MG63 (cell line): ENCODE results near the gene CXorf65. TPM values are rescaled to one million over a fixed set of nuclear protein-coding genes. Genes with fewer than 3 reads are reported as not detected.

Experiments
- DNase-seq: peaks from one replicate; pipeline ENCODE4 v3.0.0-alpha.2; 2020
- H3K27me3 ChIP-seq: fragments of 250-450 bp; sonication (Bioruptor Pico); 2 replicates; pipeline ENCODE4 v1.5.1; 2020; ENCODE audit warnings: mild to moderate bottlenecking, moderate library complexity
- H3K36me3 ChIP-seq: fragments of 250-450 bp; sonication (Bioruptor Pico); 2 replicates; pipeline ENCODE4 v1.5.1; 2020; ENCODE audit warnings: mild to moderate bottlenecking, moderate library complexity
- H3K4me3 ChIP-seq: fragments of 250-450 bp; sonication (Bioruptor Pico); 2 replicates; pipeline ENCODE4 v1.5.1; 2020; ENCODE audit warnings: mild to moderate bottlenecking, moderate library complexity
- H3K9me3 ChIP-seq: fragments of 250-450 bp; sonication (Bioruptor Pico); 2 replicates; pipeline ENCODE4 v1.5.1; 2020; ENCODE audit warnings: mild to moderate bottlenecking, moderate library complexity
- total RNA-seq: library from RNA; depleted of rRNA; stranded (reverse); fragments of >200 nt; shearing (Covaris generic); gene quantifications from 2 replicates; pipeline ENCODE4 v1.2.3, GENCODE V29; 2014; ENCODE audit warnings: low replicate concordance

CXorf65 gene
- total RNA-seq, 1 experiment from 2014 or later: not detected

DNA sequence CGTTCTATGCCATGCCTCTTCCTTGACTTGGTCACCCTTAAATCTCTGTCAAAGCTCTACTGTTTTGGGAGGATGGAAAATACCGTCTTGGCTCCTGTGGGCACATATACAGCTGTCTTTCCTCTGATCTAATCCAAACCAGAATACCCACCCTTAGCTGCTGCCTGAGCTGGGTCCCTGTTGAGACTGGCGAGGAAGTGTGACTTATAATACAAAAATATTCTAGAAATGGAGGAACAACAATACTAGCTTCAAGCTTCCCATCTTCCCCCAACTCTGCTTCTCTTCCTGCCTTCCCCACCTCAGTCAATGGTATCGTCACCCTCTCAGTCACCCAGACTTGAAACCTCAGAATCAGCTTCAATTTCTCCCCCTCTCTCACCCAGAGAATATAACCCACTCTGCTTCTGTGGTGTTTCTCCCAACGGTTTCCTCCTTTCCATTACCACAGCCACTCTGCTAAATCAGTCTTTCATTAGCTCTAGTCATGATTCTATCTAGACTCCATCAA lies 5.4 kb upstream of the CXorf65 start:
- H3K27me3 ChIP-seq: no peaks in the 10 kb centered on the region
- no peak overlapping the region for H3K4me3 ChIP-seq
- no peaks in the 10 kb centered on the region for H3K36me3 ChIP-seq
- no peak for DNase-seq
- no peaks in the 10 kb centered on the region for H3K9me3 ChIP-seq

DNA sequence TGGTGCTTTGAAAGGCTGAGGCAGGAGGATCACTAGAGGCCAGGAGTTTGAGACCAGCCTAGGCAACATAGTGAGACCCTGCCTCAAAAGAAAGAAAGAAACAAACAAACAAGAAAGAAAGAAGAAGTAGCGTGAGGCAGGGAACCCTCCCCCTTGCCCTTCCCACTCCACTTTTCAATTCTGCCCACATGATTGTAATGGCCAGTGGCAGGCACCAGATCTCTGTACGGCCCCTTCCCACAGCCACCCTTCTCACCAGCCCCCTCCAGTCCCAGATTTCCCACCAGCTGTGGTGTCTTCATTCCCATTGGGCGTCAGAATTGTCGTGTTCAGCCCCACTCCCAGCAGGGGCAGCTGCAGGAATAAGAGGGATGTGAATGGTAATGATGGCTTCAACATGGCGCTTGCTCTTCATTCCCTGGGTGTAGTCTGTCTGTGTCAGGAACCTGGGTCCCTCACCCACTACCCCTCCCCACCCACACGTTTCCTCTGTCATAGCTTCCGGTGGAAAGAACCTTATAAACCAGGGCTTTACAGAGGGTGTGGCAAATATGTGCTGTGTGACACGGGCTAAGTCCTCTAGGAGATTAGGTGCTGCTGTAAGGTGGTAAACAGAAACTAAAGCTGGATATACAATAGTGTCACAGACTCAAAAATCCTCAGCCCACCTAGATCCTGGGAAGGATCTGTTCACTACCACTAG lies 4.8 kb upstream of the CXorf65 start, which contains the start of gene IL2RG:
TSS of gene IL2RG (minus strand) at position 437 of the 703 bp plus-strand sequence. CDS start at position 399, 38 bp downstream.
- Histone ChIP-seq H3K9me3 (no peaks in the 10 kb centered on the region), H3K4me3 (no peak within 1 kb of the TSS), H3K36me3 (no peaks in the 10 kb centered on the region), H3K27me3 (no peaks in the 10 kb centered on the region)
- DNase-seq: no peak

DNA sequence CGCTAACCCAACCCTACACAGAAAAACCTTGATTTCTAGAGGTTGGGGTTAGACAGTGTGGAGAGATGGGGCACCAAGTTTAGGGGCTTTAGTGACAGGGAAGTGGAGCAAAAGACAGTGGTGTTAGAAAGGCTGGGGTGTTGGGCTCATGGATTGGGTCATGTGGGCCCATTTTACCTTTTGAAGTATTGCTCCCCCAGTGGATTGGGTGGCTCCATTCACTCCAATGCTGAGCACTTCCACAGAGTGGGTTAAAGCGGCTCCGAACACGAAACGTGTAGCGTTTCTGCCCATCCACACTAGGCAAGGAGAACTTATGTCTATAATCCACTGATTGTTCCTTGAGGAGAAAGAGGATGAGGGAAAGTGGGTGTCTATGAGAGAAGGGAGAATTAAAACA lies 2.5 kb upstream of the CXorf65 start:
- no peak for DNase-seq
- H3K9me3 ChIP-seq: no peaks in the 10 kb centered on the region
- H3K4me3 ChIP-seq: no peak overlapping the region
- H3K36me3 ChIP-seq: no peaks in the 10 kb centered on the region
- H3K27me3 ChIP-seq: no peaks in the 10 kb centered on the region

DNA sequence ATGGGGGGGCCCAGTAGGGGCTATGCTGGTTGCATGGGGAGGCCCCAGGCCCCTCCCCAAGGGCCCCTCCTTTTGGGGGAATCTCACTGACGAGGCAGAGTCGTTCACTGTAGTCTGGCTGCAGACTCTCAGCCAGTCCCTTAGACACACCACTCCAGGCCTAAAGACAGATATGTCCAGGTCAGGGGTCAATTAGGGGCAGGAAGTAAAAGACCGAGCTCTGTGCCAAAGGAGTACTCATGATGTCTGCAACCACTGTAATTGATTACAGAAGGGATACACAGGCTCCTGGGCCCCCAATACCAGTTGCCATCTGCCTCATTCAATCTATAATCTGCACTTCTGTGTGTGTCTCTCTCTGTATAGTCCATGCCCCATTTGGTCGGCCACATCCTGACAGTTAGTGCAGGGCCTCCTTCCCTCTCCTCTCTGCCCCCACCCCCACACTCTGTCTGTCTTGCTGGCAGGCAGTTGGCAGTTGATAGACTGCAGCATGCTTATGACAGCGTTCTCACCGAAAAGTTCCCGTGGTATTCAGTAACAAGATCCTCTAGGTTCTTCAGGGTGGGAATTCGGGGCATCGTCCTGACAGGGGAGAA lies 1.3 kb upstream of the CXorf65 start:
- H3K4me3 ChIP-seq: no peak overlapping the region
- H3K36me3 ChIP-seq: no peaks in the 10 kb centered on the region

DNA sequence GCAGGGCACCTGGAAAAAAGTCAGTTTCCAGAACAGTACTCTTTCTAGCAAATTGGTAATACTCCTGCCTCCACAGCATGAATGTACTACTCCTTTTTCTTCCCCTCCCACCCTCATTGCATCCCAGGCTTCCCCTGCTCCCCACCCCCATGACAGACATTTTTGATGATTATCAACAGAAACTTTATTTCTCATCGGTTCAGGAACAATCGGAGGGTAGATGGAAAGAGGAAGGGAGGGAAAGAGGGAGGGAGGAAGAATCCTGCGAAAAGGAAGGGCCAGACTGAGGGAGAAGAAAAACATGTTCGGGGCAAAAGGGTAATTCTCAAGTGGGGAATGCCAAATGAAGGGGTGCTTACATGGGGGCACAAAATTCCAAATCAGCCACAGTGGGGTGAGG lies 705 bp upstream of the CXorf65 start:
- no peak for DNase-seq
- Histone ChIP-seq H3K4me3 (no peak overlapping the region), H3K27me3 (no peaks in the 10 kb centered on the region), H3K9me3 (no peaks in the 10 kb centered on the region), H3K36me3 (no peaks in the 10 kb centered on the region)

More for the DNA sequence above, 1.3 kb upstream of the CXorf65 start:
- Histone ChIP-seq H3K9me3 (no peaks in the 10 kb centered on the region), H3K27me3 (no peaks in the 10 kb centered on the region)
- DNase-seq: no peak

DNA sequence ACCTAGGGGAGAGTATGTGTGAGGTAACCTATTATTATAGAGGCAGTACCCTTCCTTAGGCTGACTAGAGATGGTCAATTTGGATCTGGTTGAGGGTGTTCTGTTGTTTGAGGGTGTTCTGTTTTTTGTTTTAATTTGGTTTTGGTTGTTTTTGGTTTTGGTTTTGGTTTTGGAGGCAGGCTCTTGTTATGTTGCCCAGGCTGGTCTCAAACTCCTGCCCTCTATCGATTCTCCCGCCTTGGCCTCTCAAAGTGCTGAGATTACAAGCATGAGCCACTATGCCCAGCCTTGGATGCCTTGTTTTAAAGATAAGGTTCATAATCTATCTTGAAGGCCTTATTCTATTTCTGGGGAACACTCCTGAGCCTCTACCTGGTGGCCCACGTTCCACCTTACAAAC lies 912 bp downstream of the CXorf65 start:
- no peak for DNase-seq
- no peaks in the 10 kb centered on the region for H3K36me3 ChIP-seq
- H3K9me3 ChIP-seq: no peaks in the 10 kb centered on the region
- H3K4me3 ChIP-seq: no peak overlapping the region
- H3K27me3 ChIP-seq: no peaks in the 10 kb centered on the region

DNA sequence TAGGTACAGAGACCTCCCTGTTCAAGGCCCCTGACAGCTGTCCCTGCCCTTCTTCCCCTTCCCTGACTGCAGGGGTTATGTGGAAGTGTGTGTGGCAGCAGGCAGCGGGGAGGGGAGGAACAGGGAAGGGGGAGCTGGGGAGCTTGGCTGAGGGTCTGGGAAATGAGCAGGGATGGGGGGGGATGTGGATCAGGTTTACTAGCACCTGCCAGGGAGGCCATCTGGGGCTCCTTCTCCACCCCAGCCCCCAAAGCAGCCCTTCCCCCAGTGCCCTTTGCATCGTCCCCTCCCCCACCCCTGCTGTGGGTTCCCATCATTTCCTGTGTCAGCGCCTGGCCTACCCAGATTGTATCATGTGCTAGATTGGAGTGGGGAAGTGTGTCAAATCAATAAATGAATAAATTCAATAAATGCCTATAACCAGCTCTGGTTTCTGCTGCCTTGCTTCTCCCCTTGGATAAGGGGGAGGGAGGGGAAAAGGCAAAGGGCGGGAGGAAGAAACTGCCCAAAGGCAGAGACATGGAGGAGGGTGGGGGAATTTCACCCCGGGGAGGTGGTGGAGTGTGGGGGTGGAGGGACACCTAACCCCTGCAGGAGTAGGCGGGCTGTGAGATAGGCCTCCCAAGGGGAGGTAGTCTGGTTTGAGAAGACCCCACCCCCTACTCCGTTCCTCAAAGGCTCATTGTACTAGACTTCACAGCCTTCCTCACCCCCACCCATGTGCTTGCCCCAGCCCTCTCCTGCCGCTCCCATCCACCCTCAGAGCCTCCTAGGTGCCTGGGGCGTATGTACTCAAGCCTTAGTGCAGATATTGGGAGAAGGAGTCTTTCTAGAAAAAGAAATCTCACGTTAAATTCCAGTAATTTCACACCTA lies 3.2 kb downstream of the CXorf65 start:
- no peaks in the 10 kb centered on the region for H3K27me3 ChIP-seq
- DNase-seq: no peak
- H3K9me3 ChIP-seq: no peaks in the 10 kb centered on the region
- H3K4me3 ChIP-seq: no peak overlapping the region
- H3K36me3 ChIP-seq: no peaks in the 10 kb centered on the region

DNA sequence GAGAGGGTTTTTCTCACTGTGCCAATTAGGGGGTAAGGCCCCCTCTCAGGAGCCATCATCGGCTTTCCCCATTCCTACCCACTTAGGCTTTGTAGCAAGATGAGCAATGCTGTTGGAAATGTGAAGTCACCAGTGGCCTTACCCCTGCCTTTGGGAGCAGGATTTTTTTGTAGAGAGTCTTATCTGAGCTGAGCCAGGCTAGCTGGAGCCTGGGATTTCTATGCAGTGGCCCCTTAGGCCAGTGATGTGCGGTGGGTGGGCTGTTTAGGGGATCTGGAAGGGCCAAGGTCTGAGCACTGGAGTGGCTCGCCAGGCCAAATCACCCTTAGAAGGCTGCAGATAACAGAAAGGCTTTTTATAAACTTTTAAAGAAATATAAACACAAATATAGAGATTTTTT lies 4.2 kb downstream of the CXorf65 start:
- no peaks in the 10 kb centered on the region for H3K9me3 ChIP-seq
- H3K36me3 ChIP-seq: no peaks in the 10 kb centered on the region
- DNase-seq: no peak
- H3K4me3 ChIP-seq: no peak overlapping the region
- no peaks in the 10 kb centered on the region for H3K27me3 ChIP-seq

DNA sequence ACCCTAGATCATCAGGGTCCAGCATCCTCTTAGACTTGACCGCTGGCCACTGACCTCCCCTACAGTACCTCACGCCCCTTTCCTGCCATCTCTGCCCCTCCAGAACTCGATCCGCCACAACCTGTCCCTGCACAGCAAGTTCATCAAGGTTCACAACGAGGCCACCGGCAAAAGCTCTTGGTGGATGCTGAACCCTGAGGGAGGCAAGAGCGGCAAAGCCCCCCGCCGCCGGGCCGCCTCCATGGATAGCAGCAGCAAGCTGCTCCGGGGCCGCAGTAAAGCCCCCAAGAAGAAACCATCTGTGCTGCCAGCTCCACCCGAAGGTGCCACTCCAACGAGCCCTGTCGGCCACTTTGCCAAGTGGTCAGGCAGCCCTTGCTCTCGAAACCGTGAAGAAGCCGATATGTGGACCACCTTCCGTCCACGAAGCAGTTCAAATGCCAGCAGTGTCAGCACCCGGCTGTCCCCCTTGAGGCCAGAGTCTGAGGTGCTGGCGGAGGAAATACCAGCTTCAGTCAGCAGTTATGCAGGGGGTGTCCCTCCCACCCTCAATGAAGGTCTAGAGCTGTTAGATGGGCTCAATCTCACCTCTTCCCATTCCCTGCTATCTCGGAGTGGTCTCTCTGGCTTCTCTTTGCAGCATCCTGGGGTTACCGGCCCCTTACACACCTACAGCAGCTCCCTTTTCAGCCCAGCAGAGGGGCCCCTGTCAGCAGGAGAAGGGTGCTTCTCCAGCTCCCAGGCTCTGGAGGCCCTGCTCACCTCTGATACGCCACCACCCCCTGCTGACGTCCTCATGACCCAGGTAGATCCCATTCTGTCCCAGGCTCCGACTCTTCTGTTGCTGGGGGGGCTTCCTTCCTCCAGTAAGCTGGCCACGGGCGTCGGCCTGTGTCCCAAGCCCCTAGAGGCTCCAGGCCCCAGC lies 5.7 kb downstream of the CXorf65 start:
- no peaks in the 10 kb centered on the region for H3K27me3 ChIP-seq
- no peaks in the 10 kb centered on the region for H3K36me3 ChIP-seq
- no peak for DNase-seq
- no peaks in the 10 kb centered on the region for H3K9me3 ChIP-seq
- no peak overlapping the region for H3K4me3 ChIP-seq

DNA sequence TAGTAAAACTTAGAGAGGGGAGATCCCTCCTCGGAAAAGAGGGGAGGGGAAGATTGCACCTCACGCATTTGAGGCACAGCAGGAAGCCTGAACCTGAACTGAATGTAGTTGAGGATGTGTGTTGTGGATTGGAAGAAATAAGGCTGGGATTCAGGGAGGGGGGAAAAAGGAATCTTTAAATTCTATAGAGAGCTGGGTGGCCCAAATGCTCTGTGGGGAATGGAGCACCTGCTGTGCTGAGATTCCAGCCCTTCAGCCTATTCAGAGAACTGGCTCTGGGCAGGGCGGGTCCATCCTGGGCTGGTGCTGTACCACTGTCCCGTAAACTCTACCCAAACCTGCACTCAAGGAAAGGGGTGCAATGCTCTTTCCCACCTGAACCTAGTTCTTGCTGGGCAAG lies 6.8 kb downstream of the CXorf65 start:
- Histone ChIP-seq H3K4me3 (no peak overlapping the region), H3K27me3 (no peaks in the 10 kb centered on the region), H3K9me3 (no peaks in the 10 kb centered on the region), H3K36me3 (no peaks in the 10 kb centered on the region)
- DNase-seq: no peak

DNA sequence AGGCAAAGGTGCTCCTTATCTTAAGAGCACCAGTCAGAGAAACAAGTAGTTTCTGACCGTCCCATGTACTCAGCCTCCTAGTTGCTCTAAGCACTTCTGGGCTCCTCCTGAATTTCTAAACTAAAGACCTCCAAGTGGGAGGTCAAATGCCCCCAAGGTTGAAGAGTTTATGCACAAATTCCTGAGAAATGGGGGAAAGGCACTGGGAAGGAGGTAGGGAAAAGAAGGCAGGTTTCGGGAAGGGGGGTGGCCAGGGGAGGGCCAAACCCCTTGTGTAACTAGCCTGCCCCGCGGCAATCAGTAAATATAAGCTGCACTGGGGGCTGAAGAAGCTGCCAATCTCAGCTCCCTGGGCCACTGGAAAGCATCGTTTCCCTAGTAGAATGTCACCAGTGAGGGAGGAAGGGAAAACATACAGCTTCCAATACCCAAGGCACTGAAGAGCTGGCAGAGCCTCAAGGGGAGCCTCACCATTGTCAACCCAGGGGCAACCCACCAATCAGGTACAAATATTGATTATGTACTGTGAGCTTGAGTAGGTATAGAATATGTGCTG lies 7.5 kb downstream of the CXorf65 start:
- no peaks in the 10 kb centered on the region for H3K9me3 ChIP-seq
- H3K36me3 ChIP-seq: no peaks in the 10 kb centered on the region
- no peaks in the 10 kb centered on the region for H3K27me3 ChIP-seq
- H3K4me3 ChIP-seq: no peak overlapping the region
- no peak for DNase-seq

DNA sequence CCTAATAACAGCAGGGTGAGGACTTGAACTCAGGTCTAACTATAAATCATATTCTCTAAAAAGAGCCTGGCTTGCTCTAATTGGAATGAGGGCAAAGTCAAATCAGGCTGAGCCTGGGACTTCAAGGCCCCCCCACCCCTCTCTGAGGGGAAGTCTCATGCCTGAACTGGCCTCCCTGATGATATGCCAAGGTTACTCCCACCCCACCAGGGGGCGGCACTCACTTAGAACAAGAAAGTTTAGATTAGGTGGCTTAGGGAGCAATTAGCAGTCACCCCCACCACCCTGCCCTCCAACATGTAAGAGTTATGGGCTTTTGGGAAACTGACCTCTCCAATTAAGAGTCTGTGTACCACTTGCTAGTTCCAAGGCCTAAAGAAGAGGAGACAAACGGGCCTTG lies 8.2 kb downstream of the CXorf65 start:
- peak; percentile 20 for DNase-seq
- H3K9me3 ChIP-seq: no peaks in the 10 kb centered on the region
- H3K36me3 ChIP-seq: no peaks in the 10 kb centered on the region
- no peak overlapping the region for H3K4me3 ChIP-seq
- no peaks in the 10 kb centered on the region for H3K27me3 ChIP-seq

DNA sequence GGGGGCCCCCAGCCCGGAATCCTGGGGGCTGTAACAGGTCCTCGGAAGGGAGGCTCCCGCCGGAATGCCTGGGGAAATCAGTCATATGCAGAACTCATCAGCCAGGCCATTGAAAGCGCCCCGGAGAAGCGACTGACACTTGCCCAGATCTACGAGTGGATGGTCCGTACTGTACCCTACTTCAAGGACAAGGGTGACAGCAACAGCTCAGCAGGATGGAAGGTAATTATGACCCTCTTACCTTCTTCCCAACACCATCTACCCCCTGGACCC lies 9.8 kb downstream of the CXorf65 start:
- Histone ChIP-seq H3K4me3 (peak overlapping the region; percentile 58), H3K36me3 (no peaks in the 10 kb centered on the region)
- no peak for DNase-seq

DNA sequence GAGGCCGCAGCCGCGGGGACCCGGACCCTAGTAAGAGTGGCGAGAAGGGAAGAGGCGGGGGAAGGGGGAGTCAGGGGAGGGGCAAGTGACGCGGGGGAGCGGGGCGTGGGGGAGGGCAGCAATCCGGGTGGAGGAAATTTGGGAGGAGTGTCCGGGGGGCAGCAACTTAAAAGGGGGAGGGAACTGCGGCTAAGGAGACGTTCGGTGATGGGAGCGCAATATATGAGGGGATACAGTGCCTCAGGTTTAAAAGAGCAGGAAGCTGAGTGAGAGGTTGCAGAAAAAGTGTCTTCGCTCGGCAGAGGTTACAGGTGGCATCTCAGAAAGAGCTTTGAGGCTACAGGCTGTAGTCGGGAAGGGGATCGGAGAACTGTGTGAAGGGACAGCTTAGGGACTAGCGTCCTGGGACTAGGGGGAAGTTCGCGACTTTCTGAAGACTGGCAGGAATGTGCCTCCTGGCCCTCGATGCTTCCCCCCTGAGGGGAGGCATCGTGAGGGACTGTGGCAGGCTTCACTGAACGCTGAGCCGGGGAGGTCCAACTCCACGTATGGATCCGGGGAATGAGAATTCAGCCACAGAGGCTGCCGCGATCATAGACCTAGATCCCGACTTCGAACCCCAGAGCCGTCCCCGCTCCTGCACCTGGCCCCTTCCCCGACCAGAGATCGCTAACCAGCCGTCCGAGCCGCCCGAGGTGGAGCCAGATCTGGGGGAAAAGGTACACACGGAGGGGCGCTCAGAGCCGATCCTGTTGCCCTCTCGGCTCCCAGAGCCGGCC lies 10.4 kb downstream of the CXorf65 start:
- H3K36me3 ChIP-seq: no peaks in the 10 kb centered on the region
- no peaks in the 10 kb centered on the region for H3K9me3 ChIP-seq
- H3K27me3 ChIP-seq: no peaks in the 10 kb centered on the region
- no peak for DNase-seq
- peak overlapping the region; percentile 58 for H3K4me3 ChIP-seq

More for the DNA sequence above, 9.8 kb downstream of the CXorf65 start:
- Histone ChIP-seq H3K9me3 (no peaks in the 10 kb centered on the region), H3K27me3 (no peaks in the 10 kb centered on the region)

DNA sequence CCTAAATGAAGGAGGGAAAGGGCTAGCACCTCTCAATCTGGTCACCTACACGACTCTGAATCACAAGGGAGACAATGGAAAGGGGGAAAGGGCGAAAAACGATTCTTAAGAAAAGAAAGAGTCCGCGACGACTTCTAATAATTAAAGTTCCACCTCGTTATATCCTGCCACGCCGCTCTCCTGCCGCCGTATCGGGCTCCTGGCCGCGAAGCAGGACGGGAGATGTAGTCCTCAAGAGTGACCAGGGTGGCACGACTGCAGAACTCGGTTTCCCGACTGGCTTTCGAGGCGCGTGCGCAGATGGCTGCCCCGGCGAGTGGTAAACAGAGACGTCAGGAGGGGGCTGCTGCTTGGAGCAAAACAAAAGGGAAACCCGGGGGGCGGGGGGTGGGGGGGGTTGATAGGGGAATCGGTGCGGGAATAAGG lies 11.0 kb downstream of the CXorf65 start, which contains the start of gene FOXO4:
TSS of gene FOXO4 (plus strand) at position 297 of the 426 bp plus-strand sequence. CDS start 678 bp downstream, outside the sequence.
- peak; percentile 84 for DNase-seq
- Histone ChIP-seq H3K4me3 (peak within 1 kb of the TSS; percentile 58), H3K9me3 (no peaks in the 10 kb centered on the region), H3K36me3 (no peaks in the 10 kb centered on the region), H3K27me3 (no peaks in the 10 kb centered on the region)
